Parathyroid adenoma (tissue), 2 donors: Measurements from ENCODE around the gene SPNS1.

ENCODE experiments used
- H2AFZ ChIP-seq: fragments of 300-600 bp; sonication (generic); one replicate; pipeline ENCODE4 v1.7.0; 2017; ENCODE audit warnings: antibody characterized with exemption, mild to moderate bottlenecking
- H3K27ac ChIP-seq: fragments of 300-600 bp; sonication (generic); one replicate; pipeline ENCODE4 v1.7.0; 2017
- H3K27me3 ChIP-seq: fragments of 300-600 bp; sonication (generic); one replicate; pipeline ENCODE4 v1.7.0; 2017; ENCODE audit warnings: low read length; ENCODE audit not compliant: control insufficient read depth, insufficient read depth
- H3K36me3 ChIP-seq: fragments of 300-600 bp; sonication (generic); one replicate; pipeline ENCODE4 v1.7.0; 2017; ENCODE audit warnings: low read length; ENCODE audit not compliant: control insufficient read depth, insufficient read depth
- H3K4me1 ChIP-seq: fragments of 300-600 bp; sonication (generic); one replicate; pipeline ENCODE4 v1.7.0; 2017; ENCODE audit warnings: control low read depth
- H3K4me2 ChIP-seq: fragments of 300-600 bp; sonication (generic); one replicate; pipeline ENCODE4 v1.7.0; 2017; ENCODE audit warnings: low read length
- H3K4me3 ChIP-seq: fragments of 300-600 bp; sonication (generic); one replicate; pipeline ENCODE4 v1.7.0; 2017; ENCODE audit warnings: low read depth, low read length
- H3K79me2 ChIP-seq: fragments of 300-600 bp; sonication (generic); one replicate; pipeline ENCODE4 v1.7.0; 2017; ENCODE audit warnings: control low read depth
- H3K9ac ChIP-seq: fragments of 300-600 bp; sonication (generic); one replicate; pipeline ENCODE4 v1.7.0; 2017; ENCODE audit warnings: mild to moderate bottlenecking
- H3K9me3 ChIP-seq: fragments of 300-600 bp; sonication (generic); one replicate; pipeline ENCODE4 v1.7.0; 2017; ENCODE audit warnings: low read length; ENCODE audit not compliant: control insufficient read depth
- TF ChIP-seq, protein P1 (sequence below): fragments of 300-600 bp; sonication (generic); IDR thresholded peaks from one replicate; pipeline ENCODE4 v1.7.0; 2017; ENCODE audit warnings: antibody characterized with exemption, mild to moderate bottlenecking
- donor health status: primary hyperparathyroidism.

SPNS1 gene

DNA sequence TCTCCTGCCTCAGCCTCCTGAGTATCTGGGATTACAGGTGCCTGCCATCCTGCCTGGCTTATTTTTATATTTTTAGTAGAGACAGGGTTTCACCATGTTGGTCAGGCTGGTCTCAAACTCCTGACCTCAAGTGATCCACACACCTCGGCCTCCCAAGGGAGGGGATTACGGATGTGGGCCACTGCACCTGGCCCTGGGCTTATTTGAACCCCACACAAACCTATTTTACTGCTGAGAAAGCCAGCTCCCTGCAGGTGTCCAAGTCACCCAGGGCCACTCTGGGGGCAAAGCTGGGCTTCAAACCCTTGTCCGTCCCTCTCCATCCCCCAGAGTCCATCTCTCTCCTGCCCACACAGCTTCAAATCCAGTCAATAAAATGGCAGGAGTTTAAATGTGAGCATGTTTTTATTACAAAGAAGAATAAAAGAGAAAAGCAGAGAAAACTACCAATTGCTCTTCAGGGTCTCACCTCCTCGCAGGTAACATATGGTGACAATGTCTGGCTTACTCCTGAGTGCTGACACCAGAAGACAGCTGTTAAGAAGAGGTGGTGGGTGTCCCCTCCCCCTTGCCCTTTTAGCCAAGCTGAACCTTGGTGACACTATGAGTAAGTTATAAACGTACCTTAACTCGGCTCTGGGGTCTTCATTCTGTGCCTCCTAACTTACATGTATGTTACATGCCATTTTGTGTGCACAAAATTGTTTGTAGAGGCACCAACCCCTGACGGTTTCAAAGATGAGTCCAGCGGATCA lies 55.7 kb downstream of the SPNS1 start:
- Histone ChIP-seq H3K36me3 (no peaks in the 10 kb centered on the region), H3K4me2 (no peak overlapping the region), H3K4me3 (no peak overlapping the region), H3K9me3 (no peaks in the 10 kb centered on the region), H3K4me1 (peaks cover 16% of the 10 kb centered on the region), H3K79me2 (no peaks in the 10 kb centered on the region), H3K27me3 (no peaks in the 10 kb centered on the region), H2AFZ (peak overlapping the region; percentile 57), H3K9ac (no peak overlapping the region), H3K27ac (no peak overlapping the region)
- TF ChIP-seq, protein P1, sequence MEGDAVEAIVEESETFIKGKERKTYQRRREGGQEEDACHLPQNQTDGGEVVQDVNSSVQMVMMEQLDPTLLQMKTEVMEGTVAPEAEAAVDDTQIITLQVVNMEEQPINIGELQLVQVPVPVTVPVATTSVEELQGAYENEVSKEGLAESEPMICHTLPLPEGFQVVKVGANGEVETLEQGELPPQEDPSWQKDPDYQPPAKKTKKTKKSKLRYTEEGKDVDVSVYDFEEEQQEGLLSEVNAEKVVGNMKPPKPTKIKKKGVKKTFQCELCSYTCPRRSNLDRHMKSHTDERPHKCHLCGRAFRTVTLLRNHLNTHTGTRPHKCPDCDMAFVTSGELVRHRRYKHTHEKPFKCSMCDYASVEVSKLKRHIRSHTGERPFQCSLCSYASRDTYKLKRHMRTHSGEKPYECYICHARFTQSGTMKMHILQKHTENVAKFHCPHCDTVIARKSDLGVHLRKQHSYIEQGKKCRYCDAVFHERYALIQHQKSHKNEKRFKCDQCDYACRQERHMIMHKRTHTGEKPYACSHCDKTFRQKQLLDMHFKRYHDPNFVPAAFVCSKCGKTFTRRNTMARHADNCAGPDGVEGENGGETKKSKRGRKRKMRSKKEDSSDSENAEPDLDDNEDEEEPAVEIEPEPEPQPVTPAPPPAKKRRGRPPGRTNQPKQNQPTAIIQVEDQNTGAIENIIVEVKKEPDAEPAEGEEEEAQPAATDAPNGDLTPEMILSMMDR = no peak
